Upper lobe of left lung (tissue), 4 donors: Measurements from ENCODE around the gene ZRANB2.

Experiments
- CTCF ChIP-seq, 6 experiments: fragments of 450-650 bp in 4 of 6; fragments of 200-600 bp in 2 of 6; sonication (generic) in 2 of 6; IDR thresholded peaks; one replicate each; pipeline ENCODE4 v1.5.1; 2016 to 2019; ENCODE audit warnings: antibody characterized with exemption in 6 of 6
- POLR2A ChIP-seq, 4 donors: fragments of 450-650 bp; IDR thresholded peaks; one replicate each; pipeline ENCODE4 v1.5.1; 2016 to 2017; ENCODE audit warnings: antibody characterized with exemption in 4 of 4, mild to moderate bottlenecking in 2 of 4

GRCh38 chr1:71037066-71037465, 43.8 kb downstream of the ZRANB2 start:
- TF ChIP-seq CTCF (IDR thresholded peaks at IDR 0.05) (no peak), POLR2A (IDR thresholded peaks at IDR 0.05) (no peak)
